T-helper 9 cell (primary cell): ENCODE results near the gene CNTNAP2.
"Not testable (repeated sequence)": the region's sequence is repeated elsewhere in the genome, so short reads cannot be mapped to it uniquely, and the experiment has no call there.

ENCODE experiments used
- DNase-seq: peaks from one replicate; pipeline ENCODE4 v3.0.0-alpha.2; 2020

Gene CNTNAP2

DNA sequence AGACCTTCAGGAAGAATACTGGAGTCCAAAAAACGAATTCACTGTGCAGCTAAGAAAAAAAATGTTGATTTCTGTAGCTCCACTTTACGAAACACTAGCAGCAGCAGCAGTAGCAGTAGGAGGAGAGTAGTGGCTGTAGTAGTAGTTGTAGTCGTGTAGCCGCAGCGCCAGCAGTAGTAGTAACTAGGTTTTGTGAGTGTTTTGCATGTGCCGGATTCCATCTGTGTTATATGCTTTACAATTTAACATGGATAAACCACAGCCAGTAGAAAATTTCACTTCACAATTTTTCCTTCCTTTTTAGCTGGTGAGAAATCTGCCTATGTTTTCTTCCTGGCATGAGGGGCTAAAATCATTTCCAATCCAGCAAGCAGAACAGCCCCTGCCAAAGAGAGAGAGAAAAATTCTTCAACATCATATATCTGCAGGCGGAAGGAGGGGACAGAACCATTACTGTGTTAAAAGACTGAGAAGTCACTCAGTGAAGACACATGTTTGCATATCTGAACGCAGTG is 2325.6 kb downstream of the CNTNAP2 start:
- DNase-seq = no peak

DNA sequence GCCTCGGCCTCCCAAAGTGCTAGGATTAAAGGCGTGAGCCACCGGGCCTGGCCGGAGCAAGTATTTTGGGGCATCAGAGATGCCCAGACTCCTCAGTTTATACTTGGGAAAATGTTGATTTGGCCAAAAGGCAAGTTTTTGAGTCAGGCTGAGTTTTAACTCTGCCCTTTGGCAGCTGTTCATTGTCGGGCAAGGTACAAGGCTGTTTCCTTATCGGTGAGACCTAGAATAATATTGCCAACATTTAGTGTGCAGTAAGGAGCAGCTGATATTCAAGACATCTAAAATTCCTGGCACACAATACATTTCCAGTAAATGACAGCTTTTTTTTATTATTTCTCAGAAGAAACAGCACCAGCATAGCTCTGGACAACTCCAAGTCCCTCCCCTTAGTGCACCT is 2326.3 kb downstream of the CNTNAP2 start:
- no peak for DNase-seq

DNA sequence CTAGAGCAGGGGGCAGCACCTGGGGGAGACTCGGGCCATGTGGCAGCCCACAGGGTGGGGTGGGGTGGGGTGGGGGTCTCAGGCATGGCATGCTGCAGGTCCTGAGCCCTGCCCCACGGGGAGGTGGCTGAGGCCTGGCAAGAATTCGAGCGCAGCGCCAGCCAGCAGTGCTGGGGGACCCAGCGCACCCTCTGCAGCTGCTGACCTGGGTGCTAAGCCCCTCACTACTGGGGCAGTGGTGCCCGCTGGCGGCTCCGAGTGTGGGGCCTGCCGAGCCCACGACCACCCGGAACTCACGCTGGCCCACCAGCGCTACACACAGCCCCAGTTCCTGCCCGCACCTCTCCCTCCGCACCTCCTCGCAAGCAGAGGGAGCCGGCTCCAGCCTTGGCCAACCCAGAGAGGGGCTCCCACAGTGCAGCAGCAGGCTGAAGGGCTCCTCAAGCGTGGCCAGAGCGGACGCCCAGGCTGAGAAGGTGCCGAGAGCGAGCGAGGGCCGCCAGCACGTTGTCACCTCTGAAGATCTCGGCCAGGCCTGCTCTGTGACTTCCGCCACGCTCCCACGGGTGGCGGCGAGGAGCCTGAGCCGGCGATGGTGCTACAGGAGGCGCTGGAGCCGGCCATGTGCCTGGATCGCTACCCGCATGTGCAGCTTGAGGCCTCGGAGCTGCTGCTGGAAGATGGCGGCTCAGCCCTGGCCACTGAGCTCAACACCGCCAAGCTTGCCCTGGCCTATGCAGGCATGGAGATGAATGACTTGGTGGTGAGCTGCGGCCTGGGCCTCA is 2328.9 kb downstream of the CNTNAP2 start:
- no peak for DNase-seq

DNA sequence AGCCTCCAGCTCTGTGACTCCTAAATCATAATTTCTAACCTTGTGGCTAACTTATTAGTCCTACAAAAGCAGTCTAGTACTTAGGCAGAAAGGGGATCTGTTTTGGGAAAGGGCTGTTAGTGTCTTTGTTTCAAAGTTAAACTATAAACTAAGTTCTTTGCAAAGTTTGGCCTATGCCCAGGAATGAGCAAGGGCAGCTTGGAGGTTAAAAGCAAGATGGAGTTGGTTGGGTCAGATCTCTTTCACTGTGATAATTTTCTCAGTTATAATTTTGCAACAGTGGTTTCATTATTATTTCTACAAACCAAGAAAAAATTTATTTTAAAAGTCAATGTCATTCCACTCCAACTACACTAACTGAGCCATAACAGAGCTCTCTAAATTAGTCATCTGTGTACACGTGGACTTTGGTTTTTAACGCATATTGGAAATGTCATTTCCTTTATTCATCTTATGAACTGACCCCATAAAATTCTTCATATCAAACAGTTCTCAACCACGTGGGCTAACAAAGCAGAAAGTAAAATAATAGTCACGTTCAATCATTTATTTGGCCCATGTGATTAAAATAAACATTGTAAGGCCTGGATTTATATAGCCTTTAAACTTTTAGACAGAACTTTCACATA is 2330.7 kb downstream of the CNTNAP2 start:
- DNase-seq = no peak

DNA sequence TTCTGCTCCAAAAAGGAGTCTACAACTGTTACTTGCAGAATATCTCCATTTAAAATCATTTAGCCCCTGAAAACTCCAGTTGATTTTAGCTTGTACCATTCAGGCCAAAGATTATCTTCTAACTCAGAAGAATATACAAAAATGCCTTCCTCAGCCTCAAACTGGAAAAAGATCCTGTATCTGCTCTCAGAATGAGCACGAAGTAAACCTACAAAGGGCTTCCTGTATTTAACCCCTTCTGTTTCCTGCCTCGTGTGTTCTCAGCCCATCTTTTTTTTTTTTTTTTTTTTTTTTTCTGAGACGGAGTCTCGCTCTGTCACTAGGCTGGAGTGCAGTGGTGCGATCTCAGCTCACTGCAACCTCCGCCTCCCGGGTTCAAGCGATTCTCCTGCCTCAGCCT is 2334.9 kb downstream of the CNTNAP2 start:
- not testable (repeated sequence) for DNase-seq

DNA sequence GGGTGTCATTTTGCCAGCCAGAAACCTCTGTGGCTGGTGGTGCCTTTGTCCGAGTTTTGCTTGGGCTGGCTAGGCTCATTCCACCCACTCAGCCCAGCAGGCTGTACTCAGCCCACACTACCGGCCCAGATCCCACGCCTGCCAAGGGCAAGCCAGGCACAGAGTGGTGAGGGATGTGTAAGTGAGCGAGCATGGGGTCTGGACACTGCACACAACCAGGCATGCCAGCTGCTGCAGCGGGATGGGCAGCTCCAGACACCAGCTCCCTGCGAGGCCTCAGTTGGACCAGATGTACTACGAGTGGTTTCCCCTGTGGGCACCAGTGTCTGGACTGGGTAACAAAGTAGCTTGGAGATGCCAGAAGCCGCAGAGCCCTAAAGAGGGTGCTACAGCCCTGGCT is 2339.8 kb downstream of the CNTNAP2 start:
- DNase-seq = no peak

DNA sequence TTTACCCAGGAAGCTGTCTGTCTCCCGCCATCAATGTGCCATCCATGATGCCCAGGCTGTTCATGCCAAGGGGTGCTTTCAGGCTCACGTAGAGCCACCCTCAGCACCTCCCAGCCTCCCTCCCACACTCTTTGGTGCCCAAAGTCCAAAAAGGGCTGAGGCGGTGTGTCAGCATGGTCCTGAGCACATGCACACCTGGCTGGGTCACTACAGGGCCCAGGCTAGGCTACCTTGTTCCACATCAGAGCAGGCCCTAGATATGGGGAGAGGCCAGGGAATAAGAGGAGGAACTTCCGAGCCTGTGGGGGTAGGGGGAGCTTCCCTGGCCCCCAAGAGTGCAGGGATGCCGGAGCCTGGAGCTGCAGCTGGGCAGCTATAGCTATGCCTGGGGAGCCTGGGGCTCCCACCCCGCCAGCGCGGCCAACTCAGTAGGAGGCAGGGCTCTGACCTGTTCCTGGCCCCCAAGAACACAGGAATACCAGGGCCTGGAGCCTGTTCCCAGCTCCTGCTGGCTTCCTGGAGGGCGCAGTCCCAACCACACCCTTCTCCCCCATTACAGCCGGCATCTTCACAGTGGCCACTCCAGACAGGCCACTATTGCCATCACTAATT is 2340.8 kb downstream of the CNTNAP2 start:
- DNase-seq = no peak

DNA sequence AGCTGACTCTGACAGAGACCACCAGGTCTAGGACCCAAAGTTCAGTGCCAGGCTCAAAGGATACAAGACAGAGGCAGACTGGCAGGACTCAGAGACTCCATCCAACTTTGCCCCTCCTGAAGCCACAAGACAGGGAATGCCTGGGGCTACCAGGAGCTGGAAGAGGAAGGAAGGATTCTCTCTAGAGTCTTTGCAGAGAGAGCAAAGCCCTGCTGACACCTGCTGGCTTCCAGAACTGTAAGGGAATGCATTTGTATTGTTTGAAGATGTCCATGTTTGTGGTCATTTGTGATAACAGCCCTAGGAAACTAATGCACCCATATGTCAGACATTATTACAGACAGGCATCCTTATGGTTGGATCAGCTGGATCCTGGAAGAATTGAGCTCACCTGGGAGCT is 2341.7 kb downstream of the CNTNAP2 start:
- DNase-seq = no peak

DNA sequence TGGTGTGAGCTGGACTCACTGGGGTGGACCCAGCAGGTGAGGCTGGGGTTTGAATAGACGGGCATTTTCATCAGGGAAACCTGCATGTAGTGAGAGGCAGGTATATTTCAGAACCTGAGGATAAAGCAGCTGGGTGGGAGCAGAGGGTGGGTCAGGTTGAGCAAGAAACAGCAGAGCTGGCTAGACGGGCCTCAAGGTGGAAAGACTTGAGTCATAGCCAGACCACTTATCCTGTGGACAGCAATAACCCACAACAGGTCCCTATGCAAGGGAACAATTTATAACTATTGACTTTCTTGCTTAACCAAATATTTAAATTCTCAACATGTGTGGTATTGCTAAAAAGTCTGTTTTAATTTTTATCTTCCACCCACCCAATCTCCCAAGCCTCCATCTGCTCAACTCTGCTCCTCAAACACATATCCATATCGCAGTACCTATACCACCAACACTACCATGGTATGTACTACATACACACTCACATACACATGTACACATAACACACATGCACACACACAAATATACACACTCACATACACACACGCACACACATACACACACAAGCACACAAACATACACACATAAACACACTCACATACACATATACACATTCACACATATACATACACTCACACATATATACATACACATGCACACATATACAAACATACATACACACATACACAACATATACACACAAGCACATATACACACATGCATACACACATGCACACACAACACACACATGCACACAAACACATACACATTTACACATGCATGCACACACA is 2345.0 kb downstream of the CNTNAP2 start:
- DNase-seq = no peak

DNA sequence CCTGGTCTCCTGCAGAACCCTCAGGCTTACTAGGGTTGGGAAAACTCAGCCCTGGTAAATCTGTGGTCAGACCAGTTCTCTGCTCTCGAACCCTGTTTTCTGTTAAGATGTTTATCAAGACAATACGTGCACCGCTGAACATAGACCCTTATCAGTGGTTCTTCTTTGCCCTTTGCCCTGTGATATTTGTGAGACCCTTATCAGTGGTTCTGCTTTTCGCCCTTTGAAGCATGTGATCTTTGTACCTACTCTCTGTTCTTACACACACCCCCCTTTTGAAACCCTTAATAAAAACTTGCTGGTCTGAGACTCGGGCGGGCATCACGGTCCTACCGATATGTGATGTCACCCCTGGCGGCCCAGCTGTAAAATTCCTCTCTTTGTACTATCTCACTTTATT is 2346.2 kb downstream of the CNTNAP2 start:
- not testable (repeated sequence) for DNase-seq

DNA sequence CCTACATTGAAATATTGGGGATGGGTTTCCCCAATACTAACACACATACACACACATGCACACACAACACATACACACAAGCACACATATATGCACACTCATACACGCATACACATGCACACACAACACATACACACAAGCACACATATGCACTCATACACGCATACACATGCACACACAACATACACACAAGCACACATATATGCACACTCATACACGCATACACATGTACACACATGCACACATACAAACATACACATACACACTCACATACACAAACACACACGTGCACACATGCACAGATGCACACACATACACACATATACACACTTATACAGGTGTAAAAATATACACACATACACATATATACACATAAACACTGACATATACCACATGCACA is 2346.6 kb downstream of the CNTNAP2 start:
- DNase-seq = no peak

DNA sequence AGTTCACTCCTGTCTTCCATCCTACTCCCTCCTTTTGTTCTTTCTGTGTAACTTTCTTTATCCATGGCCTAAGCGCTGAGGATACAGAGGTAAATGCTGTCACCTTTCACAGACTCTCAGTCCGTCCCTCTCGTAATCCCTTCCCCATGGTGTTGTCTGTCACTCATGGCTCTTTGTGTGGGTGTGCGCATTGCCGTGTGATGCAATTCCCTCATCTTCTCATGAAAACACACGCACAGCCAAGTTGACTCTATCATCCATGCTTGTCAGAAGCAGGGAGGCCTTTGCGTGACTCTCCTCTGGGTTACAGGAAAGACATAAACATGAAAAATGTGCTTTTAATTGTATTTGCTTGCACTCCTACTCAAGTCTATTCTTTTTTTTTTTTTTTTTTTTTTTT is 2348.3 kb downstream of the CNTNAP2 start:
- DNase-seq = no peak

DNA sequence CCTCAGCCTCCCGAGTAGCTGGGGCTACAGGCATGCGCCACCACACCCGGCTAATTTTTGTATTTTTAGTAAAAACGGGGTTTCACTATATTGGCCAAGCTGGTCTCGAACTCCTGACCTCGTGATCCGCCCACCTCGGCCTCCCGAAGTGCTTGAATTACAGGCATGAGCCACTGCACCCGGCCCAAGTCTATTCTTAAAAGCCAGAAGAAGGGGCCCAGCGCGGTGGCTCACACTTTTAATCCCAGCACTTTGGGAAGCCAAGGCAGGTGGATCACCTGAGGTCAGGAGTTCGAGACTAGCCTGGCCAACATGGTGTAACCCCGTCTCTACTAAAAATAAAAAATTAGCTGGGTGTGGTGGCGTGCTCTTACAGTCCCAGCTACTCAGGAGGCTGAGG is 2348.8 kb downstream of the CNTNAP2 start:
- DNase-seq = not testable (repeated sequence)

DNA sequence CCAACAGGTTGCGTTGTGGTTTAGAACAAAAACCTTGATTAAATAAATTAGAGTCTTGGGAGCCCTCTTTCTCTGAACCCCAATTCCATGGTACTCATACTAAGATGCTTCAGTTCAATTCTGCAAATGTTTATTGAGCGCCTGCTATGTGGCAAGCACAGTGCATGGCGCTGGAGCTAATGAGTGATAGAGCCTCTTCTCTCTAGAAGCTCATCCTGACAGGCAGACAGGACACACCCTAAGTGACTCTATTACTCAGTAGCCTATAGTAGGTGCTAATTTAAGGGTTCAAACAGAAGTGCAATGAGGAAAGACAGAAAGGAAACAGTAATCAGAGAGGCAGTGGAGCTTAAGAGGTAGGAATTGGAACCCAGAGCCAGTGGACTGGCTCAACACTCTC is 2349.5 kb downstream of the CNTNAP2 start:
- DNase-seq = no peak

DNA sequence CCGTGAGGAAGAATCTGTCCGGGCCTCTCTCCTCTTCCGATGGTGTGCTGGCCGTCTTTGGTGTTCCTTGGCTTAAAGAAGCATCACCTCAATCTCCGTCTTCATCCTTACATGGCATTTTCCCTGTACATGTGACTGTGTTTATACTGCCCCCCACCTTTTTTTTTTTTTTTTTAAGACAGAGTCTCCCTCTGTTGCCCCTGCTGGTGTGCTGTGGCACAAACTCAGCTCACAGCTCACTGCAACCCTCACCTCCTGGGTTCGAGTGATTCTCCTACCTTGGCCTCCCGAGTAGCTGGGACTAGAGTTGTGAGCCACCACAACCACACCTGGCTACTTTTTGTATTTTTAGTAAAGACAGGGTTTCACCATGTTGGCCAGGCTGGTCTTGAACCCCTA is 2352.1 kb downstream of the CNTNAP2 start:
- DNase-seq = no peak
